ELR (cell line): ENCODE results near the gene CEP72.
"Not testable (repeated sequence)": the region's sequence is repeated elsewhere in the genome, so short reads cannot be mapped to it uniquely, and the experiment has no call there.

ENCODE experiments used
- DNase-seq: peaks from one replicate; pipeline ENCODE4 v3.0.0-alpha.2; 2015; ENCODE audit warnings: low read depth

Gene CEP72

GRCh38 chr5:672329-673160 is 60.4 kb downstream of the CEP72 start:
- peak; percentile 82 for DNase-seq

GRCh38 chr5:673161-673830 is 61.2 kb downstream of the CEP72 start:
- no peak for DNase-seq

GRCh38 chr5:673831-674629 is 61.9 kb downstream of the CEP72 start:
- DNase-seq = peak; percentile 19

GRCh38 chr5:674630-675011 is 62.5 kb downstream of the CEP72 start:
- DNase-seq = no peak

- DNase-seq = no peak
These were observed 63.2 kb downstream of the CEP72 start for GRCh38 chr5:675111-675870.

- no peak for DNase-seq
These were observed 63.9 kb downstream of the CEP72 start for GRCh38 chr5:675871-676698.

GRCh38 chr5:676699-677076 is 64.5 kb downstream of the CEP72 start:
- DNase-seq = no peak

- no peak for DNase-seq
These were observed 65.3 kb downstream of the CEP72 start for GRCh38 chr5:677131-678101.

- DNase-seq = not testable (repeated sequence)
These were observed 66.4 kb downstream of the CEP72 start for GRCh38 chr5:678521-678920.

- DNase-seq = not testable (repeated sequence)
These were observed 67.2 kb downstream of the CEP72 start for GRCh38 chr5:679166-679895.

GRCh38 chr5:680118-680795 is 68.1 kb downstream of the CEP72 start:
- not testable (repeated sequence) for DNase-seq

GRCh38 chr5:680836-681235 is 68.7 kb downstream of the CEP72 start:
- not testable (repeated sequence) for DNase-seq

GRCh38 chr5:681317-682191 is 69.4 kb downstream of the CEP72 start:
- DNase-seq = not testable (repeated sequence)

- not testable (repeated sequence) for DNase-seq
These were observed 70.1 kb downstream of the CEP72 start for GRCh38 chr5:682216-682615.

- DNase-seq = not testable (repeated sequence)
These were observed 70.7 kb downstream of the CEP72 start for GRCh38 chr5:682651-683358.

- DNase-seq = no peak
These were observed 71.7 kb downstream of the CEP72 start for GRCh38 chr5:683551-684481.
